ENCODE data around the gene LRRC74A. TPM values are rescaled to one million over a fixed set of nuclear protein-coding genes. Genes with fewer than 3 reads are reported as not detected.

LRRC74A gene
- total RNA-seq, 1 donor from 2014 or later: not detected

GRCh38 chr14:76836029-76836630, 9.9 kb downstream of the LRRC74A start:
- intact Hi-C loops (cut with DNase I): no loop called here
- TF ChIP-seq, protein P1, sequence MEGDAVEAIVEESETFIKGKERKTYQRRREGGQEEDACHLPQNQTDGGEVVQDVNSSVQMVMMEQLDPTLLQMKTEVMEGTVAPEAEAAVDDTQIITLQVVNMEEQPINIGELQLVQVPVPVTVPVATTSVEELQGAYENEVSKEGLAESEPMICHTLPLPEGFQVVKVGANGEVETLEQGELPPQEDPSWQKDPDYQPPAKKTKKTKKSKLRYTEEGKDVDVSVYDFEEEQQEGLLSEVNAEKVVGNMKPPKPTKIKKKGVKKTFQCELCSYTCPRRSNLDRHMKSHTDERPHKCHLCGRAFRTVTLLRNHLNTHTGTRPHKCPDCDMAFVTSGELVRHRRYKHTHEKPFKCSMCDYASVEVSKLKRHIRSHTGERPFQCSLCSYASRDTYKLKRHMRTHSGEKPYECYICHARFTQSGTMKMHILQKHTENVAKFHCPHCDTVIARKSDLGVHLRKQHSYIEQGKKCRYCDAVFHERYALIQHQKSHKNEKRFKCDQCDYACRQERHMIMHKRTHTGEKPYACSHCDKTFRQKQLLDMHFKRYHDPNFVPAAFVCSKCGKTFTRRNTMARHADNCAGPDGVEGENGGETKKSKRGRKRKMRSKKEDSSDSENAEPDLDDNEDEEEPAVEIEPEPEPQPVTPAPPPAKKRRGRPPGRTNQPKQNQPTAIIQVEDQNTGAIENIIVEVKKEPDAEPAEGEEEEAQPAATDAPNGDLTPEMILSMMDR (IDR thresholded peaks at IDR 0.05): no peak
- H3K4me3 ChIP-seq: no peak overlapping the region
- H3K36me3 ChIP-seq: no peaks in the 10 kb centered on the region
- H3K27me3 ChIP-seq (ENCODE audit: low read depth): no peaks in the 10 kb centered on the region
- ATAC-seq (peak; percentile 59 to 70), DNase-seq (peak; percentile 81)
- no peaks in the 10 kb centered on the region for H3K9me3 ChIP-seq
- H3K4me1 ChIP-seq: no peaks in the 10 kb centered on the region
- H3K27ac ChIP-seq: no peak overlapping the region

DNA sequence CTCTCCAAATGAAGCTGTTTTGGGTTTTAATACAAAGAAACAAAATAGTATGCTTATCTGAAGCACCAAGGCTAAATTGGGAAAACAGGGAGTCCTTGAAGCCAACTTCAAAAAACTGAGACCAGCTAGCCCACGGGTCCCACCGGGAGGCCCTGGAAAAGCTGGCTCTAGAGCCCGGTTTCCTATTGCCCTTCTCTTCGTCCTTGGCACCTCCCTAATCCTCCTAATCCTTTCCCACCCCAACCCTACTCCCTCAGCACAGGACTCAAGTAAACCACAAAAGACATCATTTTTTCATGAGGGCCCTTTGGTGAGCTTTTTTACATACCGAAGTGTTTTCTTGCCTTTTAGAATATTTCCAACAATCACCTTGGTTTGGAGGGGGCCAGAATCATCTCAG, 11.3 kb downstream of the LRRC74A start:
- TF ChIP-seq, protein P1 (IDR thresholded peaks at IDR 0.05): no peak
- H3K4me1 ChIP-seq: no peaks in the 10 kb centered on the region
- intact Hi-C loops (cut with DNase I): no loop called here
- no peak for DNase-seq
- H3K4me3 ChIP-seq: no peak overlapping the region
- H3K27me3 ChIP-seq (ENCODE audit: low read depth): no peaks in the 10 kb centered on the region
- no peaks in the 10 kb centered on the region for H3K9me3 ChIP-seq
- no peak overlapping the region for H3K27ac ChIP-seq
- no peaks in the 10 kb centered on the region for H3K36me3 ChIP-seq
- ATAC-seq: no peak

DNA sequence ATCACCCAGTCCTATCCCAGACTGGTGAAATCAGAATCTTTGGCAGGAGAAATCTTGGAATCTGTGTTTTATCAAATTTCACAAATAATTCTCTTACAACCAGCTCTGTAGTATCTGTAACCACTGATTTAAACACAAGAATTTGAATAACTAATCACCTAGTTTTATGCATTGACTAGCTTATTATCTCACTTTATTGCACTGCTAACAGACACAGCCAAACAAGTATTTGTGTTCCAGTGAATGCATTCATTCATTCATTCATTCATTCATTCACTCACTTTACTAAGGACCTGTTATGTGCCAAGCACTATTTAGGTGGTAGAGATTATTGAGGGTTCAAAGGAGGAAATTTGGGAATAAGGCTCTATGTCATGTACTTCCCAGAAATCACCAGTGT, 16.2 kb downstream of the LRRC74A start:
- H3K27ac ChIP-seq: no peak overlapping the region
- ATAC-seq: no peak
- H3K9me3 ChIP-seq: no peaks in the 10 kb centered on the region
- no peak overlapping the region for H3K4me3 ChIP-seq
- H3K36me3 ChIP-seq: no peaks in the 10 kb centered on the region
- H3K27me3 ChIP-seq (ENCODE audit: low read depth): no peaks in the 10 kb centered on the region
- peaks cover 17% of the 10 kb centered on the region for H3K4me1 ChIP-seq
- TF ChIP-seq, protein P1 (IDR thresholded peaks at IDR 0.05): no peak
- intact Hi-C loops (cut with DNase I): no loop called here
- DNase-seq: no peak

- peaks cover 17% of the 10 kb centered on the region for H3K4me1 ChIP-seq
- peak; percentile 75 for DNase-seq
Measured at GRCh38 chr14:76844223-76844622, 18.0 kb downstream of the LRRC74A start.

DNA sequence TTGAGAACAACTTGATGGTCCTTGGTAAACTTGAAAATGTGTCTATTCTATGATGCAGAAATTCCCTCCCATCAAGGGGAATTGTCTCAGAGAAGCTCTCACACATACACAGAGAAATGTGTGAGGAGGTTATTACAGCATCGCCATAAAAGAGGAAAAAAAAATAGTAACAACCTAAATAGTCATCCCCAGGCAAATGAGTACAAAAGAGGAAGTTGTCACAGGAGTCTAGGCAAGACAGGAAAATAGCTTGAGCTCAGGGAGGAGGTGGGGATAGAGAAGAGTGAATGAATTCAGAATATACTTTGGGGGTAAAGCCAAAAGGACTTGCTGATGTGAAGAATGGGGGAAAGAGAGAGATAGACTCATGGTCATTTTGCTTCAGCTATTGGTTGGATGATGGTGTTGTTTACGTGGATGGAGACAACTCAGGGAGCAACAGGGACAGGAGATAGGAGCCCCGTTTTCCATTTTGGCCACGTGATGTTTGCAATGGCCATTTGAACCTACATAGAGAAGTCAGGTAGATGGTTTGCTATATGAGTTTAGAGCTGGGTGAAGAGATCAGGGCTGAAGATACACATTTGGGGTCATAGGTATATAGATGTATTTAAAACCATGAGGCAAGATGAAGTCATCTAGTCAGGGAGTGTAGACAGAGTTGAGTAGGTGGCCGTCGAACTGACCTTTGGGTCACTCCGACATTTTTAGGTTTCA, 20.3 kb downstream of the LRRC74A start:
- Histone ChIP-seq H3K27ac (no peak overlapping the region), H3K36me3 (no peaks in the 10 kb centered on the region), H3K27me3 (ENCODE audit: low read depth) (no peaks in the 10 kb centered on the region), H3K9me3 (no peaks in the 10 kb centered on the region), H3K4me3 (no peak overlapping the region), H3K4me1 (peaks cover 17% of the 10 kb centered on the region)
- intact Hi-C loops (cut with DNase I): no loop called here
- ATAC-seq (peak in 1 of 2 donors; percentile 27), DNase-seq (no peak)
- TF ChIP-seq, protein P1 (IDR thresholded peaks at IDR 0.05): no peak

More at GRCh38 chr14:76844223-76844622, 18.0 kb downstream of the LRRC74A start:
- H3K9me3 ChIP-seq: no peaks in the 10 kb centered on the region
- TF ChIP-seq, protein P1 (IDR thresholded peaks at IDR 0.05): peak; percentile 47
- intact Hi-C loops (cut with DNase I): no loop called here
- peak overlapping the region; percentile 69 for H3K27ac ChIP-seq
- no peak overlapping the region for H3K4me3 ChIP-seq
- no peaks in the 10 kb centered on the region for H3K36me3 ChIP-seq
- ATAC-seq: peak; percentile 89 to 94
- H3K27me3 ChIP-seq (ENCODE audit: low read depth): no peaks in the 10 kb centered on the region
